GM12878 (cell line): ENCODE results near the gene PDE1C. TPM values are rescaled to one million over a fixed set of nuclear protein-coding genes. Genes with fewer than 3 reads are reported as not detected.

Experiments
- ATAC-seq: fragments of 200-7000 bp; cut with Tn5 transposase; 3 replicates; pipeline ENCODE4 v1.9.1; 2020; ENCODE audit warnings: mild to moderate bottlenecking, moderate library complexity
- BruUV-seq: library from RNA; stranded (reverse); fragments of 400-500 nt; replicated peaks from 2 replicates; lab custom pipeline; 2021; lab: Mats Ljungman, UMichigan
- CTCF ChIA-PET: fragments of 300-600 bp; sonication (Branson Sonifier 250); formaldehyde crosslinking; extraction: SDS; loops from one replicate; lab custom pipeline; 2021; ENCODE audit warnings: inconsistent platforms; lab: Yijun Ruan, JAX
- POLR2A ChIA-PET: fragments of 350-600 bp; formaldehyde crosslinking; extraction: SDS; loops from one replicate; lab custom pipeline; 2021; ENCODE audit warnings: inconsistent platforms; lab: Charles Lee
- RAD21 ChIA-PET: fragments of 300-600 bp; sonication (Branson Sonifier 250); formaldehyde crosslinking; loops from one replicate; lab custom pipeline; 2023; ENCODE audit warnings: antibody characterized with exemption; ENCODE audit not compliant: unreplicated experiment; lab: Charles Lee
- SMC1A ChIA-PET: fragments of 300-600 bp; sonication (Branson Sonifier 250); formaldehyde crosslinking; loops from one replicate; lab custom pipeline; 2023; ENCODE audit not compliant: unreplicated experiment, uncharacterized antibody; lab: Charles Lee
- DNase-seq: peaks from one replicate; pipeline ENCODE4 v3.0.0-alpha.2; 2011; ENCODE audit warnings: low read depth, low spot score
- FAIRE-seq: peaks from 3 replicates; lab custom pipeline; 2011; peaks lifted over from hg19 to GRCh38; lab: Jason Lieb, UNC
- H2AFZ ChIP-seq: 2 replicates; pipeline ENCODE4 v1.6.0; 2011; ENCODE audit warnings: low read depth, low read length, control low read depth; ENCODE audit not compliant: control insufficient read depth
- H3K27ac ChIP-seq: 2 replicates; pipeline ENCODE4 v1.5.1; 2011; ENCODE audit warnings: control low read depth; ENCODE audit not compliant: control insufficient read depth, insufficient read depth
- H3K27me3 ChIP-seq, 2 experiments: replicated peaks in 1 of 2; 2 replicates each; pipeline versions ENCODE4 v1.6.0 to v1.6.1; 2011; ENCODE audit warnings: low read length in 1 of 2; ENCODE audit not compliant: control insufficient read depth in 2 of 2, insufficient read depth in 2 of 2
- H3K36me3 ChIP-seq, 2 experiments: 2 replicates each; pipeline ENCODE4 v1.5.1; 2011; ENCODE audit warnings: low read length in 1 of 2; ENCODE audit not compliant: control insufficient read depth in 2 of 2, insufficient read depth in 2 of 2
- H3K4me1 ChIP-seq: 2 replicates; pipeline ENCODE4 v1.6.1; 2011; ENCODE audit warnings: mild to moderate bottlenecking, low read length, moderate library complexity, mixed read lengths; ENCODE audit not compliant: control insufficient read depth, insufficient read depth
- H3K4me2 ChIP-seq: 2 replicates; pipeline ENCODE4 v1.6.0; 2011; ENCODE audit warnings: control low read depth; ENCODE audit not compliant: control insufficient read depth, insufficient read depth
- H3K4me3 ChIP-seq: fragments of 200-600 bp; sonication (generic); 2 replicates; pipeline ENCODE4 v1.5.1; 2016
- H3K79me2 ChIP-seq: 2 replicates; pipeline ENCODE4 v1.6.0; 2011; ENCODE audit warnings: low read length; ENCODE audit not compliant: control insufficient read depth, insufficient read depth
- H3K9ac ChIP-seq: 2 replicates; pipeline ENCODE4 v1.8.0; 2011; ENCODE audit warnings: low read length, control low read depth, mixed read lengths; ENCODE audit not compliant: control insufficient read depth, insufficient read depth
- H3K9me3 ChIP-seq: replicated peaks from 3 replicates; pipeline ENCODE4 v1.5.1; 2011; ENCODE audit warnings: mild to moderate bottlenecking, low read length; ENCODE audit not compliant: control insufficient read depth, insufficient read depth
- H4K20me1 ChIP-seq: 2 replicates; pipeline ENCODE4 v1.6.0; 2011; ENCODE audit not compliant: control insufficient read depth, insufficient read depth
- ATF2 ChIP-seq: IDR thresholded peaks from 2 replicates; pipeline ENCODE4 v1.6.1; 2012; ENCODE audit warnings: low read length, inconsistent platforms
- ESRRA ChIP-seq: IDR thresholded peaks from 2 replicates; pipeline ENCODE4 v1.6.1; 2012; ENCODE audit warnings: mild to moderate bottlenecking, low read length, improper control_type of control experiment
- EZH2 ChIP-seq: IDR thresholded peaks from 2 replicates; pipeline ENCODE4 v1.6.1; 2012; ENCODE audit warnings: low read depth, mild to moderate bottlenecking, control low read depth, inconsistent platforms, low read length, borderline replicate concordance; ENCODE audit not compliant: control insufficient read depth
- GABPA ChIP-seq: IDR thresholded peaks from 2 replicates; pipeline ENCODE4 v1.6.1; 2014; ENCODE audit warnings: antibody characterized with exemption, low read depth, mild to moderate bottlenecking, inconsistent platforms
- IKZF1 ChIP-seq: fragments of 450-650 bp; conservative IDR thresholded peaks from 2 replicates; pipeline ENCODE4 v1.6.1; 2017; ENCODE audit warnings: antibody characterized with exemption, mild to moderate bottlenecking
- IRF5 ChIP-seq: fragments of 450-650 bp; IDR thresholded peaks from 2 replicates; pipeline ENCODE4 v1.6.1; 2017; ENCODE audit warnings: borderline replicate concordance
- NR2C1 ChIP-seq: fragments of 450-650 bp; IDR thresholded peaks from 2 replicates; pipeline ENCODE4 v1.6.1; 2017; ENCODE audit warnings: antibody characterized with exemption, mild to moderate bottlenecking, moderate library complexity
- RFX5 ChIP-seq: IDR thresholded peaks from 2 replicates; pipeline ENCODE4 v1.6.1; 2011; ENCODE audit warnings: low read depth, low read length, improper control_type of control experiment
- SMAD5 ChIP-seq: IDR thresholded peaks from 2 replicates; pipeline ENCODE4 v1.6.1; 2016; ENCODE audit warnings: antibody characterized with exemption, low read depth
- SUPT20H ChIP-seq: IDR thresholded peaks from 2 replicates; pipeline ENCODE4 v1.6.1; 2011; ENCODE audit warnings: low read depth, mild to moderate bottlenecking, low read length, moderate library complexity, borderline replicate concordance; ENCODE audit not compliant: control insufficient read depth
- TARDBP ChIP-seq: IDR thresholded peaks from 2 replicates; pipeline ENCODE4 v1.6.1; 2016; ENCODE audit warnings: borderline replicate concordance
- WRNIP1 ChIP-seq: IDR thresholded peaks from 2 replicates; pipeline ENCODE4 v1.6.1; 2011; ENCODE audit warnings: low read depth, low read length, improper control_type of control experiment, borderline replicate concordance
- WGBS: methylation state at CpG from one replicate; pipeline ENCODE4 v1.1.6; 2016; ENCODE audit warnings: low lambda C conversion rate; ENCODE audit not compliant: insufficient replicate concordance, insufficient coverage; ENCODE audit errors: missing lambda C conversion rate; 5-methylcytosine and 5-hydroxymethylcytosine counted together
- in situ Hi-C: fragments of 300-500 bp; cut with MboI; formaldehyde crosslinking; loops from 9 replicates; pipeline ENCODE4 v1.14.3; 2018; ENCODE audit warnings: mixed read lengths
- intact Hi-C: fragments of 100-400 bp; cut with micrococcal nuclease; formaldehyde crosslinking; loops from one replicate; pipeline ENCODE4 v1.14.2; 2022; ENCODE audit not compliant: unreplicated experiment
- polyA plus RNA-seq, 11 experiments: library from polyadenylated mRNA; depleted of rRNA in 4 of 11; unstranded in 6 of 11; stranded (reverse) in 5 of 11; fragments of >200 nt; fragmentation: Nextera tagmentation in 4 of 11; fragmentation: Illumina TruSeq in 1 of 11; extraction: Ambion mirVana in 4 of 11; extraction: Trizol in 1 of 11; gene quantifications; 1 replicate in 1 of 11; 2 replicates in 10 of 11; pipeline versions ENCODE4 v1.2.1 to v1.2.3, GENCODE V29; 2011 to 2016; ENCODE audit warnings: inconsistent platforms in 2 of 11, missing spikeins in 2 of 11, low read depth in 1 of 11
- total RNA-seq, 4 experiments: library from RNA; depleted of rRNA in 3 of 4; stranded (reverse); fragments of >200 nt in 3 of 4; fragmentation: Illumina TruSeq in 1 of 4; extraction: Trizol in 1 of 4; gene quantifications; 2 replicates each; pipeline versions ENCODE4 v1.2.1 to v1.2.3, GENCODE V29; 2013 to 2021
- TF ChIP-seq, protein P1 (sequence below): IDR thresholded peaks from 2 replicates; pipeline ENCODE4 v1.6.1; 2012; ENCODE audit warnings: mild to moderate bottlenecking, low read depth, low read length

Gene PDE1C
- total and polyA plus RNA-seq, 10 of the 15 experiments (the other 5 are each of a cell fraction or from before 2014, with no cell fraction given), result 0.29 to 2.3 (median 0.70) TPM

DNA sequence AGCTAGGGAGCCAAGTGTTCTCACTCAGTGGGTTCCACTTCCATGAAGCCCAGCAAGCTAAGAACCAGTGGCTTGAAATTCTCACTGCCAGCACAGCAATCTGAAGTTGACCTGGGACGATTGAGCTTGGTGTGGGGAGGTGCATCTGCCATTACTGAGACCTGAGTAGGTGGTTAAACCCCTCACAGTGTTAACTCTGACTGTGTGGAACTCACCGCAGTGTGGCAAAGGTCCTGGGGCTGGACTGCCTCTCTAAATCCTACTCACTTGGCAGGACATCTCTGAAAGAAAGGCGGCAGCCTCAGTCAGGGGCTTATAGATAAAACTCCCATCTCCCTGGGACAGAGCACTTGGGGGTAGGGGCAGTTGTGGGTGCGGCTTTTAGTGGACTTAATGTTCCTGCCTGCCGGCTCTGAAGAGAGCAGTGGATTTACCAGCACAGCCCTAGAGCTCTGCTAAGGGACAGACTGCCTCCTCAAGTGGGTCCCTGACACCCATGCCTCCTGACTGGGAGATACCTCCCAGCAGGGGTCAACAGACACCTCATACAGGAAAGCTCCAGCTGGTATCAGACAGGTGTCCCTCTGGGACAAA lies 143.1 kb downstream of the PDE1C start (continued):
- TF ChIP-seq, protein P1, sequence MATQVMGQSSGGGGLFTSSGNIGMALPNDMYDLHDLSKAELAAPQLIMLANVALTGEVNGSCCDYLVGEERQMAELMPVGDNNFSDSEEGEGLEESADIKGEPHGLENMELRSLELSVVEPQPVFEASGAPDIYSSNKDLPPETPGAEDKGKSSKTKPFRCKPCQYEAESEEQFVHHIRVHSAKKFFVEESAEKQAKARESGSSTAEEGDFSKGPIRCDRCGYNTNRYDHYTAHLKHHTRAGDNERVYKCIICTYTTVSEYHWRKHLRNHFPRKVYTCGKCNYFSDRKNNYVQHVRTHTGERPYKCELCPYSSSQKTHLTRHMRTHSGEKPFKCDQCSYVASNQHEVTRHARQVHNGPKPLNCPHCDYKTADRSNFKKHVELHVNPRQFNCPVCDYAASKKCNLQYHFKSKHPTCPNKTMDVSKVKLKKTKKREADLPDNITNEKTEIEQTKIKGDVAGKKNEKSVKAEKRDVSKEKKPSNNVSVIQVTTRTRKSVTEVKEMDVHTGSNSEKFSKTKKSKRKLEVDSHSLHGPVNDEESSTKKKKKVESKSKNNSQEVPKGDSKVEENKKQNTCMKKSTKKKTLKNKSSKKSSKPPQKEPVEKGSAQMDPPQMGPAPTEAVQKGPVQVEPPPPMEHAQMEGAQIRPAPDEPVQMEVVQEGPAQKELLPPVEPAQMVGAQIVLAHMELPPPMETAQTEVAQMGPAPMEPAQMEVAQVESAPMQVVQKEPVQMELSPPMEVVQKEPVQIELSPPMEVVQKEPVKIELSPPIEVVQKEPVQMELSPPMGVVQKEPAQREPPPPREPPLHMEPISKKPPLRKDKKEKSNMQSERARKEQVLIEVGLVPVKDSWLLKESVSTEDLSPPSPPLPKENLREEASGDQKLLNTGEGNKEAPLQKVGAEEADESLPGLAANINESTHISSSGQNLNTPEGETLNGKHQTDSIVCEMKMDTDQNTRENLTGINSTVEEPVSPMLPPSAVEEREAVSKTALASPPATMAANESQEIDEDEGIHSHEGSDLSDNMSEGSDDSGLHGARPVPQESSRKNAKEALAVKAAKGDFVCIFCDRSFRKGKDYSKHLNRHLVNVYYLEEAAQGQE, result no peak
- TF ChIP-seq WRNIP1 (no peak), SMAD5 (no peak), SUPT20H (no peak)

DNA sequence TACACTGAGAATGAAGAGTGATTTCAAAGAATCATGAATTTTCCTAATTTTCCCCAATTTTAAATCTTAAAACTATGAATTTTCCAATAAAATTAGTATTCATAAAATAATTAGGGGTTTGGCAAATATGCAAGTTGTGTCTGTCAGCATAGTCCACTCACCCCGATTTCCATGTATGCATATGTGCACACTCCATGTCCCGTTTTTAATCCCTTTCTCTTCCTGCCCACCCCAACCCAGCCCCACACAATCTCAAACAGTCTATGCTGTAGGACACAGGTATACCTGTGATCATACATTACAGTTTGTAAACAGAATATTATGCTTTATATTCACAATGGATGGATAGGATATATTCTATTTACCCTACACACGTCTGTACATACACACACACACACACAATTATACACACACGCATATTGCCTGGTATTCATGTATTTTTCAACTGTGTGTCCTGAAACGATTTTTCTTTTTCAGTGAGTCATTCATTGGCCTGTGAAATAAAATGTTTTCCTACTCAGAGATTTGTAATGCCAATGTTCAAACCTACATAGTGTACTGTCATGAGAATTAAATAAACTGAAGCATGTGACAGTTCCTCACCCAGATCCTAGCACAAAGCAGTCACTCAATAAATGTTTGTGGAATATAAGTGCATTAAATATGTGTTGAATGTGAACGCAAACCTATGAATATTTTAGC lies 144.3 kb downstream of the PDE1C start:
- ATAC-seq (no peak), DNase-seq (no peak), FAIRE-seq (no peak)
- H3K36me3 ChIP-seq, result no peaks in the 10 kb centered on the region
- POLR2A ChIA-PET, result no interaction called here
- H3K4me2 ChIP-seq, result no peak overlapping the region
- H4K20me1 ChIP-seq, result no peaks in the 10 kb centered on the region
- 3% methylated on average over 6 of the region's 6 CpGs for WGBS
- H3K27me3 ChIP-seq, result no peaks in the 10 kb centered on the region
- TF ChIP-seq GABPA, result no peak
- no peak for TF ChIP-seq NR2C1
- no peak for TF ChIP-seq ESRRA
- no peak for TF ChIP-seq IKZF1
- TF ChIP-seq EZH2, result no peak
- no peak for TF ChIP-seq RFX5
- no peak for TF ChIP-seq TARDBP
- no peak for TF ChIP-seq IRF5
- no peak for TF ChIP-seq ATF2
- intact Hi-C loops, result no loop called here
- RAD21 ChIA-PET, result no interaction called here
- no peaks in the 10 kb centered on the region; the same call in 2 of the 3 replicates for H3K9me3 ChIP-seq
- no peaks in the 10 kb centered on the region for H3K79me2 ChIP-seq
- no peak overlapping the region for H3K9ac ChIP-seq
- BruUV-seq, result no TSS peak
- H3K4me1 ChIP-seq, result no peaks in the 10 kb centered on the region
- no peak overlapping the region for H2AFZ ChIP-seq
- SMC1A ChIA-PET, result no interaction called here
- CTCF ChIA-PET, result no interaction called here
- H3K27ac ChIP-seq, result no peak overlapping the region
- no peak overlapping the region for H3K4me3 ChIP-seq
- in situ Hi-C loops, result no loop called here
